GM18873 (cell line): ENCODE measurements around the gene PRDM15.

Experiments
- ATAC-seq: cut with Tn5 transposase; IDR thresholded peaks from one replicate; pipeline ENCODE4 v1.9.1; 2021; ENCODE audit warnings: mild to moderate bottlenecking, moderate library complexity, moderate number of reproducible peaks; ENCODE audit not compliant: unreplicated experiment, low FRiP score

Gene PRDM15

GRCh38 chr21:41879190-41879998 lies at the start of gene PRDM15:
Gene PRDM15 (minus strand): TSS chr21:41879344. CDS start chr21:41860363, 18,981 bp downstream.
- peak; percentile 51 for ATAC-seq

DNA sequence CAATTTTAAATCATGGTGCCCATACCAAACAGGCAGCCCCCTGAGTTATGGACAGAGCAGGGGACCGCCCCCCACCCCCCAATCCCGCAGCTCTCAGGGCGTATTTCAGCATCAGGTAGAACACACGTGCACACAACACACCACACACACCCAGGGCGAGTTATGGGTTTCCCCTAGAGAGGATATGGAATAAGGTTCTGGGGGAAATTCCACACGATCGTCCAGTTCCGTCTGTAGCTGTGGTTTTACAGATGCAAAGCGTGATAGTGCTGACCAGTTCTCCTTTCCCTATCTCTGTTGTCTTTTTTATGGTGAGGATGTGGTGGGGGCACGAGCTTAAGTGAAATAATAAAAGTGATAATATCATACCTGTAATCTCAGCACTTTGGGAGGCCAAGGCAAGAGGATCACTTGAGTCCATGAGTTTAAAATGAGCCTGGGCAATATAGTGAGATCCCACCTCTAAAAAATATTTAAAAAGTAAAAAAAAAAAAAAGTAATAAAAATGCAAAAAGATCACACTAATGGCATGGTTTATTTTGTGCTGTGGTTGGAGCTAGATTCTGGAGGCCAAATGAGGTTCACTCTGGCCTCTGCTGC lies 49.6 kb upstream of the PRDM15 start:
- ATAC-seq, result no peak

GRCh38 chr21:41927727-41928409 lies 48.7 kb upstream of the PRDM15 start:
- no peak for ATAC-seq

GRCh38 chr21:41926807-41927171 lies 47.6 kb upstream of the PRDM15 start:
- ATAC-seq, result peak; percentile 6

DNA sequence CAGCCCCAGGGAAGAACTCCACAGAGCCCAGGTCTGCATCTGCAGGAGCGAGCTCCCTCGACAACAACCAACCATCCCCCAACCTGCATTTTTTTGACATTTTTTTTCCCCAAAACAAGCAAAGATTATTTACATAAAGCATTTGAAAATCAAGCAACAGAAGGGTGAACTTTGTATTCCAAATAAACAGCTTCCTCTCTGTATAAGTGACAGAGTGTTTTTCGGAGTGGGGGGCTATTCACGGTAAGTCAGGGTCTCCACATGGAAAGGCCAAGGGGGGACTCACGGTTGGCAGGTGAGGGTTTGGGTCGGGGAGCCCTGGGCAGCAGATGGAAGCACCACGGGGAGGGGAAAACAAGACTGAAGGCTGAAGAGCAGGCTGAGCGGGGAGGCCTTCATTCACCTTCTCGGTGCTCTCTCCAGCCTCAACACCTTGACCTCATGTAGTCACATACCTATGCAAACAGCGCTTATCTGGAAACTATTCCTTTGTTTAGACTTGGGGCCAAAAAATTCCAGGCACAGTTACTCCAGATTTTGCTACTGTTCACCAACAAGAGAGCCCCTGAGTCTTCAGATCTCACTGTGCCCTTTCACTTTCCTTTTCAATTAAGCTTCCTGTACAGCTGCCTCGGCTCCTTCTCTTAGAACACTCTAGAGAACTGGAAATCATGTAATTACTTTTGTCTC lies 47.1 kb upstream of the PRDM15 start:
- peak; percentile 52 for ATAC-seq

DNA sequence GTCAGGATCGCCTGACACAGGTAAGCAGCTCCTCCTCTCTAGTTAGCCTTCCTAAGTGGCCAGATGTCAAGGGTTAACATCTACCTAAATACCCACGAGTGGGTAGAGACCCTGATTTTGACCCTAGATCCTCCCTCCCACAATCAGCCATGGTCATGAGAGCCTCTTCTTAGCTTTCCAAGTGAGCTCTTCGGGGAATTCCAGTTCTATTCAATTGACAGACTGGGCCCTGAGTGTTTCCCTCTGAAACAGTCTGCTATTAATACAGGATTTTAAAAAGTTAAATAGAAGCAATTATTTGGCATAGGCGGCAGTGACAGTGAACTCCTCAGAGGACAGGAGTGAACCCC lies 46.6 kb upstream of the PRDM15 start:
- no peak for ATAC-seq

- no peak for ATAC-seq
These were observed 45.2 kb upstream of the PRDM15 start for GRCh38 chr21:41924368-41924754.

DNA sequence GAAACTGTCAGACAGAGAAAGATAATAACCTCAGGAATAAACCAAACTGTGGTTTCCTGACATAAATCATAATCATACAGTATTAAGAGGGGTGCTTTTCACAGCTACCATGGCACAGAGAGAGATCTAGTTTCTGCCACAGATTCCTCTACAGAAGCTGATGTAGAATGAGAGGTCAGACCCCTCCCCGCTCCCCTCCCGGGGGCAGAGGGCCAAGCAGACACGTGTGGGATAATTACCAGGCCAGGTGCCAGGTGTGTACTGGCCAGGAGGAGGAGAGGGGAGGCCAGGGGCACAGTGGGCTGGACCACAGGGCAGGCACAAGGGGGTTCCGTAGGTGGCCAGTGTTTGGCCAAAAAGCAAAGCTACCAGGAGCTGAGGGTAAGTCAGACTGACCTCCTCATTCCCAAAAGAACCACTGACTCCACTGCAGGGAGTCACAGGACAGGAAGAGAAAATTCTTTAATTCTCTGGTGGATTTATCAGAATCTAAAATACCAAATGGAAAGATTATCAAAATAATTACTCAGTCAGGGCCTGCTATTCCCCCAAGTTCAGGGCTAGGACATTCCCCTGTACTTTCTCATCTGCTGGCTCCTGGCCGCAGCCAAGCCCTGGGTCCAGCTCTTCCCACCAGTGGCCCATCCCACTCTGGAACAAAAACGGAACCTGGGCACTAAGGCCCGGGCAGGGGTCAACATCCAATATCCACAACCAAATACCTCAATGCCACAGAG lies 44.7 kb upstream of the PRDM15 start:
- no peak for ATAC-seq

DNA sequence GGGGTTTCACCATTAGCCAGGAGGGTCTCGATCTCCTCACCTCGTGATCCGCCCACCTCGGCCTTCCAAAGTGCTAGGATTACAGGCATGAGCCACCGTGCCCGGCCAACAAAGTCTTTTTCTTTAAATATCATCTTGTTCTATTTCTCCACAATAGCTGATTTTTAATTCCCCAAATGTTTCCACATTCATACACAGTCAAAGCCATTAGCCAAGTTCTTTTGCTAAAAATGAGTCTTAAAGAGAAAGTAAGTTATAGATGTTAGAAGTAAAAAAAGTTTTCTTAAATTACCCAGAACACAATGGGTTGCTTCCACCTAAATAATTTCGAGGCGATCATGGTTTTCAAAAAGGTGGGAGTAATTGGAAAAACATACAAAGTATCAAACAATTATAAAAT lies 44.0 kb upstream of the PRDM15 start:
- ATAC-seq, result no peak

DNA sequence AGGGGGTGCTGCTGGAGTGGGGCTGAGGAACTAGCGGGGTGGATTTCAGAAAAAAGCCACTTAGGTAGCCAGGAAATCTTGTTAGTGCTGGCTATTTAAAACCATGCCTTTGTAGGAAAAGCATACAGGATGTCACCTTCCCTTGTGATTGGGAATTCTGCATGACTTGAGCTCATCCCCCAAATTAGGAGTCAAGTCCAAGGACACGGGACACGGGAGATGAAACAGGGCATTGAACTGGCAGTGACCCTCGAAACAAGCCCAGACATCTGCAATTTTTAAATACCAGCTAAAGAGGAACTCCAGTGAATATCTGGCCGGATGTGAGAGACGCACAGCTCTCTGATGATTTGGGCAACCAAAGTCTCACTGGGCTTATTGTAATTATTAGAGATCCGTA lies 41.9 kb upstream of the PRDM15 start:
- ATAC-seq, result no peak

GRCh38 chr21:41920476-41920875 lies 41.3 kb upstream of the PRDM15 start:
- ATAC-seq, result no peak

- no peak for ATAC-seq
These were observed 40.7 kb upstream of the PRDM15 start for GRCh38 chr21:41919666-41920398.

DNA sequence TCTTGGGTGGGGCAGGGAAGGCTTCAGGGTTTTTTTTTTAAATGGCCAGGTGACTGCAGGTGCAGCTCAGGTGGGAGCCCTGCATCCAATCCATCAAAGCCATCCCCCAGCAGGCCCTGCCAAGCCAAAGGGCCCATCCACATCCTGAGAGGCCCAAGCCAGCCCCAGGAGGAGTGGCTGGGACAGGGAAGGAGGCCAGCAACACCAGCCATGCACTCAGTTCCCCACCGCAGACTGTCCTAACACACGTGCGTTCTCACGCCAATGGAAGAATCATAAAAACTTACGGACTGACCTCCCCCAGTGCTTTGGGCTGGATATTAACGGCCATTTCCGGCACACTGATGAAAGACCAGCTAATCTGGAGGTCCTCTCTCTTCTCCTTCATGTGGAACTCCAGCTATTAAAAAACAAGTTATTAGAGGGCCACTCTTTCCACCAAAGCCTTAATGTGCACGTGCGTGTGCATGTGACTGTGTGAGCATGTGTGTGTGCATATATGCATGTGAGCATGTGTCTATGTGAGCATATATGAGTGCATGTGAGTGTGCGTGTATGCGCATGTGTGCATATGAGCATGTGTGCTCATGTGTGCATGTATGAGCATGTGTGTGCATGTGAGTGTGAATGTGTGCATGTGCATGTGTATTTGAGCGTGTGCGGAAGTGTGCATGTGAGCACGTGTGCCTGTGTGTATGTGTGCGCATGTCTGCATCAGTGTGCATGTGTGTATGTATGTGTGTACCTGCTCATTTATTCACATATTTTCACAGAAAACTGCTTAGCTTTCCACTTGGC lies 39.6 kb upstream of the PRDM15 start:
- ATAC-seq, result no peak

- ATAC-seq, result no peak
These were observed 38.4 kb upstream of the PRDM15 start for GRCh38 chr21:41917531-41917930.

GRCh38 chr21:41916888-41917433 lies 37.8 kb upstream of the PRDM15 start:
- no peak for ATAC-seq

- ATAC-seq, result no peak
These were observed 35.8 kb upstream of the PRDM15 start for GRCh38 chr21:41914965-41915364.

DNA sequence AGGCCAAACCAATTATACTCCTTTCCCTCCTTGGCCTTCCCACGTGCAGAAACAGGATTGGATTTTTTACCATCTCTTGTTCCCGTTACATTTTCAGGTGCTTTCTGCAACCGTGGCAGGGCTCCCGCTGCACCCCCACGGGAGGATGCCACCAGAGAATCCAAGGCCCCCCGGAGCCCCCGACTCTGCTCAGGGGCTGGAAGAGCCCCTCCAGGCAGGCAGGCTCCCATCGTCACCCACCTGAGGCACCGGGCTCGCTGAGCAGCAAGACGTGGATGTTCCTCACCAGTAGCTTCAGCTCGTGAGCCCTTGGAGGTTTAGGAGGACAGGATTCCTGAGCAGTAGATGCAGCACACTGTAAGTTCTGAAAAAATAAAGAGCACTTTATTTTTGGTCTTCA lies 35.2 kb upstream of the PRDM15 start:
- ATAC-seq, result no peak

DNA sequence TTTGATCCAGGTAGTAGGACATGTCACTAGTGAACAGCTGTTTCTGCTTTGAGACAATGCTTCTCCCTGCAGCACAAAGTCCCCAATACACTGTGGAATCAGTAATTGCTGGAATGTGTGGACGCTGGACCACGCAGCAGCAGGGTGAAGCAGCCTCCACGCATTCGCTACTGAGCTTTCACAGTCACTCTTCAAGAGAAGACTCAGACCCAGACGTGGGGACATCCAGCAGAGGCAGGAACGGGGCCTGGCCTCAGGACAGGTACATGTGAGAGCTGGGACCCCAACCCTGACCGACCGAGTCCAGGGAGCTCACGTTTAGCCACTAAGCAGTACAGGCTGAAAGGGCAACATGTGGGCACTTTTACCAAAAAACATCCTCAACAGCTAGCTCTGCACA lies 34.1 kb upstream of the PRDM15 start:
- ATAC-seq, result no peak

DNA sequence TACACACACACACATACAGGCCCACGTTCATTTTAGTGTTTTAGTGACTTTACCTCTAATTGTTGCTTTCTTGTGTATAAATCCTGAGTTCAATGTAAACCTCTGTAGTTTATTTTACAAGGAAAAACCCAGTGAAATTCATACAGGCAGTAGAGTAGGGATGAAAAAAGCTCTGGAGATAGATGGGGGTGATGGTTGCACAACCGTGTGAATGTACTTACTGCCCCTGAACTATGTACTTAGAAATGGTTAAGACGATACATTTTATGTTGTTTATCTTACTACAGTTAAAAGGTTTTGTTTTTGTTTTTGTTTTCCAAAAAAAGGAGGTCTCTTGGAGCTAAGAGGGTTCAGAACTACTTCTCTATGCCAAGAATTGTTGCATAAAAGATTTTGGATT lies 29.7 kb upstream of the PRDM15 start:
- ATAC-seq, result no peak
